Adrenal gland (tissue), 5 donors: ENCODE data around the gene DNAJC5.

ENCODE experiments used
- CTCF ChIP-seq, 6 experiments: fragments of 450-650 bp in 4 of 6; fragments of 200-600 bp in 2 of 6; sonication (generic) in 1 of 6; IDR thresholded peaks; 1 replicate in 5 of 6; 2 replicates in 1 of 6; pipeline versions ENCODE4 v1.5.1 to v1.8.0; 2016 to 2021; ENCODE audit warnings: antibody characterized with exemption in 6 of 6, mild to moderate bottlenecking in 2 of 6, moderate library complexity in 1 of 6
- POLR2A ChIP-seq, 2 donors: fragments of 450-650 bp; IDR thresholded peaks; one replicate each; pipeline ENCODE4 v1.6.1; 2017; ENCODE audit warnings: antibody characterized with exemption in 2 of 2, mild to moderate bottlenecking in 2 of 2, moderate library complexity in 1 of 2
- donor health status: DM: no; HTN: no; CAD: no.

DNA sequence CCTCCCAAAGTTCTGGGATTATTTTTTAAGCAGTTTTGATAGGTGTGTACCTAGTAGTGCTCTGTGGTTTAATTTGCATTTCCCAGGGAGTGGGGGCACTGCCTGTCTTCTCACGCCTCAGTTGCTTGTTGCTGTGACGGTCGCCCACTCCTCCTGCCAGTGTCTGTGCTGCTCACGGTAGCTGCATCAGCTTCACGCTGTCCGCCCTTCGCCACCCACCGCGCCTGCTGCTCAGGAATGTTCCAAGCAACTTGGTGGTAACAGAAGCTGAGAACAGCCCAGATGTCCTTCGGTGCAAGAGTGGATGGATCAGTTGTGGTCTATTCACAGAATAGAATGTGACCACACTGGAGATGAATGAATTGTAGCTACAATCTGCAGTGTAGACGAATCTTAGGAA is 22.9 kb downstream of the DNAJC5 start:
- TF ChIP-seq CTCF (IDR thresholded peaks at IDR 0.05) (no peak), POLR2A (IDR thresholded peaks at IDR 0.05) (no peak)
